Superior temporal gyrus (tissue), 1 donor: ENCODE results near the gene MARCO.
"Not testable (repeated sequence)": the region's sequence is repeated elsewhere in the genome, so short reads cannot be mapped to it uniquely, and the experiment has no call there.

Source experiments
- DNase-seq: peaks from one replicate; pipeline ENCODE4 v3.0.0-alpha.2; 2016; ENCODE audit errors: extremely low spot score

MARCO gene

GRCh38 chr2:118974103-118974993 is 32.4 kb downstream of the MARCO start:
- no peak for DNase-seq

GRCh38 chr2:118975133-118975532 is 33.1 kb downstream of the MARCO start:
- no peak for DNase-seq

GRCh38 chr2:118978064-118978463 is 36.1 kb downstream of the MARCO start:
- no peak for DNase-seq

GRCh38 chr2:118979152-118979861 is 37.3 kb downstream of the MARCO start:
- no peak for DNase-seq

- DNase-seq, result no peak
Observed at GRCh38 chr2:118980022-118980421, 38.0 kb downstream of the MARCO start.

- no peak for DNase-seq
Observed at GRCh38 chr2:118980573-118980972, 38.6 kb downstream of the MARCO start.

GRCh38 chr2:118981632-118982031 is 39.6 kb downstream of the MARCO start:
- DNase-seq, result no peak

- no peak for DNase-seq
Observed at GRCh38 chr2:118982039-118982438, 40.0 kb downstream of the MARCO start.

GRCh38 chr2:118983133-118983532 is 41.1 kb downstream of the MARCO start:
- no peak for DNase-seq

GRCh38 chr2:118983915-118984314 is 41.9 kb downstream of the MARCO start:
- no peak for DNase-seq

- no peak for DNase-seq
Observed at GRCh38 chr2:118986738-118987137, 44.7 kb downstream of the MARCO start.

GRCh38 chr2:118987886-118988285 is 45.9 kb downstream of the MARCO start:
- no peak for DNase-seq

GRCh38 chr2:118988706-118989105 is 46.7 kb downstream of the MARCO start:
- DNase-seq, result no peak

- no peak for DNase-seq
Observed at GRCh38 chr2:118989481-118989880, 47.5 kb downstream of the MARCO start.

GRCh38 chr2:118990757-118991545 is 49.0 kb downstream of the MARCO start:
- no peak for DNase-seq

- no peak for DNase-seq
Observed at GRCh38 chr2:118991554-118991953, 49.6 kb downstream of the MARCO start.

- no peak for DNase-seq
Observed at GRCh38 chr2:118992740-118993391, 50.9 kb downstream of the MARCO start.

GRCh38 chr2:118993392-118993752 is 51.4 kb downstream of the MARCO start:
- no peak for DNase-seq

GRCh38 chr2:118994172-118994700 is 52.2 kb downstream of the MARCO start:
- DNase-seq, result no peak

GRCh38 chr2:118994778-118995177 is 52.8 kb downstream of the MARCO start:
- no peak for DNase-seq

- not testable (repeated sequence) for DNase-seq
Observed at GRCh38 chr2:119003856-119004255, 61.9 kb downstream of the MARCO start.
